G401 (cell line): ENCODE results near the gene LIG4. TPM values are rescaled to one million over a fixed set of nuclear protein-coding genes. Genes with fewer than 3 reads are reported as not detected.
"Not testable (repeated sequence)": the region's sequence is repeated elsewhere in the genome, so short reads cannot be mapped to it uniquely, and the experiment has no call there.

Source experiments
- DNase-seq: peaks from one replicate; pipeline ENCODE4 v3.0.0-alpha.2; 2015; ENCODE audit warnings: low spot score
- in situ Hi-C: cut with HindIII; loops from 2 replicates; pipeline ENCODE4 v1.10.0; 2016; ENCODE audit warnings: low sequenced_read_pairs, mixed read lengths
- total RNA-seq: library from RNA; depleted of rRNA; stranded (reverse); fragments of >200 nt; shearing (Covaris generic); gene quantifications from 2 replicates; pipeline ENCODE4 v1.2.3, GENCODE V29; 2014; rRNA removed

The LIG4 gene
- total RNA-seq, result 5.7 and 5.9 TPM in 2 replicates

GRCh38 chr13:108215436-108215835 is at the start of gene LIG4:
LIG4 (minus strand) TSS chr13:108215536; CDS start chr13:108211268, 4,268 bp downstream.
- in situ Hi-C loops, result no loop called here
- DNase-seq, result peak; percentile 87

DNA sequence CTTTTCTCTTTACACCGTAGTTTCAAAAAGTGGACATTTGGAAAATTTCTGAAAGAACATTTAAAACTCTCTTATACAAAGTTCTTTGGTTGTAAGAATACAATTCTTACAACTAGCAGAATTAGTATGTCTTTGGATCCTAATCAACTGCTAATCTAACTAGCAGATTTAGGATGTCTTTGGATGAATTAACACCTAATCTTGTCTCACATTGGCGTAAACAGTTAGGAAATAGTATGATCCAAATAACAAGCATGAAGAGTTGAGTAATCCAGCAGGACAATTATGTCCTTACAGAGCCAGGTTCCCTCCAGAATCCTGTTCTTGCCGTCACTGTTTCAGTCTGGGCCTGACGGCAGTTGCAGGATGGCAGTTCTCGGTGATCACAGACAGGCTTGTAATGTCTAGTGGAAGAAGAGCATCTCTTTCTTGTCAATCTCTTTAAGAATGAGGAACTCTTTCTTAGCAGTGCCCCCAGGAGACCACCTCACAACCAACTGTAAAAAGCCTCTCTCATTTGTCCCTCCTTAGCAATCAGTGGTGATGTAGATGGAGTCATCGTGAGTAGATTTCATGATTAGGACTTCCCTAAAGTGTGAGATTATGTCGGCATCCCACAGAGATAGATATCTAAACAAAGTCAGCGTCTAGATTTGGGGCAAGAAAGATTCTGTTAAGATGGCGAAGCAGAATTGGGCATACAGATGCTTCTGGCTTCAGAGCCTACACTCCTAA is 48.5 kb upstream of the LIG4 start:
- in situ Hi-C loops, result no loop called here
- DNase-seq, result no peak

GRCh38 chr13:108257248-108257647 is 41.9 kb upstream of the LIG4 start:
- in situ Hi-C loops, result no loop called here
- DNase-seq, result no peak

GRCh38 chr13:108249150-108249549 is 33.8 kb upstream of the LIG4 start:
- in situ Hi-C loops, result no loop called here
- no peak for DNase-seq

- no peak for DNase-seq
- in situ Hi-C loops, result no loop called here
Measured at GRCh38 chr13:108230377-108230776, 15.0 kb upstream of the LIG4 start.

GRCh38 chr13:108227651-108228272 is 12.4 kb upstream of the LIG4 start:
- peak; percentile 64 for DNase-seq
- in situ Hi-C loops, result no loop called here

GRCh38 chr13:108226184-108226583 is 10.8 kb upstream of the LIG4 start:
- in situ Hi-C loops, result no loop called here
- DNase-seq, result no peak

- DNase-seq, result no peak
- in situ Hi-C loops, result no loop called here
Measured at GRCh38 chr13:108225440-108225839, 10.1 kb upstream of the LIG4 start.

DNA sequence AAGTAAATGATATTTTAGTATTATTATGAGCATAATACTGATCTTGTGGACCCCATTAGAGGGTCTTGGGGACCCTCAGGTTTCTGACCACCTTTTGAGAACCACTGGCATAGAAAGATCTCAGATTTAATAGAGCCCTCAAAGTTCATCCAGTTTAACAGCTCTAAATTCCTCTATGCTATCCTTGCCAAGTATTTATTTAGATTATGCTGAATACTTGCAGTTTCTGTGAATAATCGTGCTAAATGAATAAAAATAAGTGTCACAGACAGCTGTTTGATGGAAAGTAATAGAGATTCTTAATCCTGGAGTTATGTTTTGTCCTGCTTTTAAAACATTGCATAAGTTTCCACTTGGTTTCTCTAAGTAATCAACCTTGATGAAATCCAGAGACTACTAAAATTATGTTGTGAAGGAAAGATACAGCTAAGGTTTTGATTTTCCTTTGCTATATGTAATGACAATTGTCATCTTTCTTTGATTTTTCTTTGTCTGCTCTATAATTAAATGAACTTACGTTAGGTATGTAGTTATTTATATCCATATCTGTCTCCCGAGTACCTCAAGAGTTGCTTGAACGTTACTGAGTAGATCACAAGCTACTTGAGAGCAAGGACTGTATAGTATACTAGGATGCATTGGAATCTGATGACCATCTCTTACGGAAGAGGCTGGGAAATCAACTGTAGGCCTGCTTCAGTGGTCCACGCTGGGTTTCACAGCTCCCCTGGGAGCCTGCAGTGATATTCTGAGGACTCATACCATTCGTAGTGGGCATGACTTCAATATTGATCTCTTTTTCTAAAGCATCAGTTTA is 8.6 kb upstream of the LIG4 start:
- in situ Hi-C loops, result no loop called here

GRCh38 chr13:108220041-108220440 is 4.7 kb upstream of the LIG4 start:
- no peak for DNase-seq
- in situ Hi-C loops, result no loop called here

More for the DNA sequence above, 8.6 kb upstream of the LIG4 start:
- DNase-seq, result no peak

DNA sequence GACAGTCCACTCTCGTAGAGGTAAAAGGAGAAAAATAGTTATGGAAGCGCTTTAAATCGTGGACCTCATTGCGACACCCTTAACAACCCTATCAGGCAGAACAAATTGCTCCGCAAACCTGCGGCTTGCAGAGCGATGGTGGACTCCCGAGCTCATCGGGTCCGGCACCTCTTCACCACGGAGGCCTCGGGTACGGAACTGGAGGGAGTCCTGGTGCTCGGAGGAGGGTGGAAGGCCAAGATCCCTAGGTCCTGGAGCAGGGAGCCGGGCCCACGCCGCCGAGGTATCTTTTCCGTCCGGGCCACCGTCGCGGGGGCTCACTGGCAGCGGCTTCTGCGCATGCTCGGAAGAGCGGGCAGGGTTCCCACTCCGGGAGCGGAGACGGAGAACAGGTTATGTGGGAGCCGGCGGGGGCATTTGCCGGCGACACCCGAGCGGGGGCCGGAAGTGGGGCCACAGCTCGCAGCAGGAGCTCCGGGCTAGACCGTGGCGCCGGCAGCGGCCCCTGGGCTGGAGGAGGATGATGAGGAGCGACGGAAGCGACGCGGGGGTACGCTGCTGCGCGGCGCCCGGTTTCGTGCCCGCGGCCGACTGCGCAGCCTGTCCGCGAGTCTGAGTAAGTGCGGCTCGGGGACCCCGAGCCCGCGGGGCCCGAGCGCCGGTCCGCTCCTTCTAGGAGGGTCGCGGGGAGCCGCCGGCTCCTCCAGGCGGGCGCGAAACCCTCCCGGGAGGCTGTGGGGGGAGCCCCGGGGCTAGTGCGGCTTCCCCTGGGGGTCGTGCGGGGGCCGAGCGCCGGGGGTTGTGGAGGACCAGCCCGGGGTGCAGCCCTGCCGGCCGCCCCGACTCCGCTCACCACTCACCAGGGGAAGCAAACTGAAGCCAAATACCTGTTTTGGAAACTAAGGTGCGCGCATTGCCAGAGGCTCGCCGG is 3.0 kb upstream of the LIG4 start, which contains the start of gene ABHD13:
Gene ABHD13 (plus strand): TSS at position 349 of the 931 bp plus-strand sequence. CDS start 10,827 bp downstream, outside the sequence.
- DNase-seq, result peak; percentile 85
- in situ Hi-C loops, result no loop called here

DNA sequence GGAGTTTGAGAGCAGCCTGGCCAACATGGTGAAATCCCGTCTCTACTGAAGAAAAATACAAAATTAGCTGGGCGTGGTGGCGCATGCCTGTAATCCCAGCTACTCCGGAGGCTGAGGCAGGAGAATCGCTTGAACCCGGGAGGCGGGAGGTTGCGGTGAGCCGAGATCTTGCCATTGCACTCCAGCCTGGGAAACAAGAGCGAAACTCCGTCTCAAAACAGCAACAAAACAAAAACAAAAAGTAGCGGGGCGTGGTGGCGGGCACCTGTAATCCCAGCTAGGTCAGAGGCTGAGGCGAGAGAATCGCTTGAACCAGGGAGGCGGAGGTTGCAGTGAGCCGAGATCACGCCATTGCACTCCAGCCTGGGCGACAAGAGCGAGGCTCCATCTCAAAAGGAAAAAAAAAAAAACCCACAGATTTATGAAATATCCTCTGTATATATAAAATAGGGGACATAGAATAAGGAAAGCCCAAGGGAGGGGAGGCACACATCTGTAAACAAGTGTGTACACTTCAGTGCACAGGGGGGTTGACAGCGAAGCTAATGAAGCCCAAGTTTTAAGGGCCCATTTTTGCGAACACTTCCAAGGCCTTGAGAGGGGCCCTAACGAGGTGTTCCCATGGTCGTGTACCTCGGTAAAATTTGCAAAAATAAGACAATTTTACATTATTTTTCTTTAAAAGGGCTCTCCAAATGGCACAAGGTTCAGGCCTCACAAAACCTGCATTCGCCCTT is 2.1 kb upstream of the LIG4 start:
- DNase-seq, in situ Hi-C loops: not testable (repeated sequence)

DNA sequence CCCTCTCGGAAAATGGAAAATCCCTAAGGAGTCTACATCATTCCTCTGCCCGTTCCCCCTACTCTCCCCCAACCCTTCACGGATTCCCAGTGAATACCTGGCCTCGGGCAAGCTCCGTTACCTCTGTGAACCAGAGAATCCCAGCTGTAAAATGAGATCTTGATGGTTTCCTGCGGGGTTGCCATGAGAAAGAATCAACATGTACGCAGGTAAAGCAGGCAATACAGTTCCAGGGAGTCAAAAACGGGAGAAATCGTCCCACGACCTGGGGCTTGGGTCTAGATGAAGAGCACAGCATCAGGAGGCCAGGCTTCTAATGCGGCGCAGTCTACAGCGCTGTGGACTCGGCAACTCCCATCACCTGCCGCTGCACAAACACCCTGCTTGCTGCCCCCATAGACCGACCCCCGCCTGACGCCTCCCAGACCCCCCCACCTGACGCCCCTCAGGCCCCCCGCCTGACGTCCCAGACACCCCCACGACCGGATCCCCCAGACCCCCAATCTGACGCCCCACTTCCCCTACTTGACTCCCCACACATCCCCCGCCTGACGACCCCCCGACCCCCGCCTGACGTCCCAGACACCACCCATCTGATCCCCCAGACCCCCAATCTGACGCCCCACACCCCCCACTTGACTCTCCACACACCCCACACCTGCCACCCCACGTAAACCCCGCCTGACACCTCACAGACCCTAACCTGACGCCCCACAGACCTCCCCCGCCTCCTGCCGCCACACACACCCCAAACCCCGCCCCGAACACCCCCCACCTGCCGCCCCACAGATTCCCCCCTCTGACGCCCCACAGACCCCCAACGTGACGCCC is 680 bp downstream of the LIG4 start:
- DNase-seq, result peak; percentile 67
- in situ Hi-C loops, result no loop called here

DNA sequence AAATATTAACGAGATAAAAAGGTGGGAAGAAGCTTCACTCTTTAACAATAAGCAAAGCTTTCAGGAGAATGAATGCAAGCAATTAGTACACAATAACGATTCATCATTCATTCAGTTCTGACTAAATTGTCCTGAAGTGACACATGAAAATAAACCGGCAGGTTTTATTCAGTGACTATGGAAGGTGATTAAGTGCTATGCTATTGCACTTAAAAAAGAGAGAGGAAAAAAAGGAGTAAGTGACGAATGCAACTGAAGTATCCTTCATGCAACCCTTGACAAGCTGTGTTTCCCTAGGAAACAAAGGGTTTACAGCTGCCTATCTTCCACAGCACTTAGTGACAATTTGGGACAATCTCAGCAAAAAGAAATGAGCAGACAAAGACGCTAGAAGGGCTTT is 1.4 kb downstream of the LIG4 start:
- DNase-seq, result peak; percentile 55
- in situ Hi-C loops, result no loop called here

- in situ Hi-C loops, result no loop called here
- no peak for DNase-seq
Measured at GRCh38 chr13:108212886-108213285, 2.5 kb downstream of the LIG4 start.

DNA sequence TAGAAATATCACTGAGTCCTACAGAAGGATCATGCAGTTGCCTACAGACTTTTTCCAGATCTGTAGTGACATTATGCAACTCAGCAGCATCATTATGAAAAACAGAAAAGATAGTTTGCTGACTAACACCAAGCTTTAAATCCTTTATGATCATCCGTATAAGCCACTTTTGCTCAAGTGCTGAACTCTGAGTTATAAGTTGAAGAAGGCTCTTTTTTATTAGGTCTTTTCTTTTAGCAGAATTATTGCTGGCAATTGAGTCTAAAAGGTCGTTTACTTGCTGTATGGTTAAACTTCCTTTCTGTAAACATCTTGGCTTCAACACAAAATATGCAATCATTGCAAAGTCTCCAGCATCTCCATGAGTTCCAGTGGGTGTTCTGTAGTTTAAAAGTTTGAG is 4.8 kb downstream of the LIG4 start:
- no peak for DNase-seq
- in situ Hi-C loops, result no loop called here

DNA sequence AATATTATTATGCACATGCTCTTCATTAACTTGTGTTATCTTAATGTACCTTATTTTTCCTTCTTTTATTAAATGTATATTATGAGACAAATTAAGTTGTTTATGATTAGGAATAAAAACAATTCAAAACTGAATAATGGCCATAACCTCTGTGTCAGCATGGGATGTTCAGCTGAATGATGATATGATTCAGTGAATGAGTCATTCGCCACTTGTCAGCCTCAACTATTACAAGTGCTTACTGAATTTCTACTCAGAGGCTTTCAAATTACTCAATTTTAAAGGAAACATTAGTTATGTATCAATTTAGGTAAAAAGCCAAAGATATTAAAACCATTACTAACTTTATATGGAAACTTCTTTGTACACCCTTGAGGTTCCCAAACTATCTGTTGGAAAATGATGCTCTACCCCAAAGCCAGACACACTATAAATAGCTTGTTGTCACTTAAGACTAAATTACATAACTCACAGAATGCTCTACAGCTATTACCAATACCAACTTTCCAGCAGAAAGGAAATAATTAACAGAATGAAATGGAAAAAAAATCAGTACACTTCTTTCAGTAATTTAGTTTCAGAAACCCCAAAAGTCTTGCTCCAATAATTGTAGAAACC is 14.4 kb downstream of the LIG4 start:
- DNase-seq, result no peak
- in situ Hi-C loops, result no loop called here
